ENCODE results near the gene CREB3L4. TPM values are rescaled to one million over a fixed set of nuclear protein-coding genes. Genes with fewer than 3 reads are reported as not detected.

Gene CREB3L4
- total RNA-seq, 1 experiment from 2014 or later, result 12.3 TPM

DNA sequence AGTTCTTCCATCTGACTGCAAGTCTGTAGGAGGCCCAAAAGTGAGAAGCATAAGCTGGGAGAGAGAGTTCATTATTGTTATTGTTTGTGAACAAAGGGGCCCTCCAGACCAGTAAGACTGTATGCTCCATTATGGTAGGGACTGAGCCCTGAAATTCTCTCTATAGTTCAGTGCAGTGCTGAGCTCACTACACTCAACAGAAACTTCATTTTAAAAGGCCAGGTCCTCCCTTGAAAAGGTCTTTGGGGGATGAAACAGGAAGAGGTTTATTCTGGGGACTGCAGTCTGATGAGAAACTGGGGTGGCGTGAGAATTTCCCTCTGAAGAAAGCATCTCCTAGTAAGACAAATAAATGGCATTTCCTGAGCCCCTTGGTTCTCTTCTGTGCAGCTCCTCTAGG, 39.5 kb upstream of the CREB3L4 start:
- in situ Hi-C loops (cut with HindIII; ENCODE audit: low pct_unique_long_range_greater_than_20kb, low sequenced_read_pairs), result no loop called here
- Histone ChIP-seq H3K36me3 (ENCODE audit: control insufficient read depth, insufficient read depth, low read length) (no peaks in the 10 kb centered on the region), H3K27ac (ENCODE audit: low read length) (no peak overlapping the region), H3K27me3 (ENCODE audit: control insufficient read depth, insufficient read depth, low read length) (no peaks in the 10 kb centered on the region), H3K4me3 (ENCODE audit: low read depth in 2 of 2, low read length in 2 of 2) (no peak overlapping the region), H3K4me1 (ENCODE audit: control insufficient read depth, insufficient read depth, low read length) (no peaks in the 10 kb centered on the region), H3K9me3 (ENCODE audit: control insufficient read depth, insufficient read depth, low read depth, low read length) (no peaks in the 10 kb centered on the region)
- no TSS peak for BruUV-seq (replicated peaks)
- TF ChIP-seq POLR2AphosphoS5 (IDR thresholded peaks at IDR 0.05; ENCODE audit: low read depth, low read length) (no peak), REST (IDR thresholded peaks at IDR 0.05; ENCODE audit: insufficient read depth in 1 of 2, low read depth in 2 of 2, low read length in 1 of 2) (no peak)
- ChIA-PET CTCF (no interaction called here), POLR2A (no interaction called here)
- DNase-seq (ENCODE audit: low read depth, low spot score) (no peak), ATAC-seq (no peak)
- intact Hi-C loops (cut with micrococcal nuclease; ENCODE audit: unreplicated experiment), result no loop called here

DNA sequence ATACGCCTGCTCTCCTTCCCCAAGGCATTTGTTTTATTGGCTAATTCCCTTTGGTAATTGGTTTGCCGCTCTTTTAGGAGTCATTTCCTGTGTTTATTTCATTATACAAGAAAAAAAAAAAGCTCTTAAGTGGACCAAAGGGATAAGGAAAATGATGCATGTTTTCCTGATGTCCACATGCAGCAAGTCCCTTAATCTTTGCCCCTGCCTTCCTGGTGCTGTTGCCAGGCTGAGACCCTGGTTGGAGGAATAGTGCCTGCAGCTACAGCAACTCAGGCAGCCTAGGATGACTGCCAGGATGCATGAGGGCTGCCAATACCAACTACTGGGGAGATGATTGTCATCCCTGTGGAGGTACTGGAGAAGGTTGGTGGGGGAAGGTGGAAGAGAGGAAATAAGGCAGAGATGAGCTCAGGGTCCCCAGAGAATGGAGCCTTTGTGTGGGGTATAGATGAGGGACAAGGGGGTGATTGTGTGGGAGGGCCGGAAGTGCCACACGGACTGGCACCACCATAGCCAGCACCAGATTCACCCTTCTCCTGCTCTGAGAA, 38.8 kb upstream of the CREB3L4 start:
- DNase-seq (ENCODE audit: low read depth, low spot score), result no peak
- no TSS peak for BruUV-seq (replicated peaks)
- Histone ChIP-seq H3K27me3 (ENCODE audit: control insufficient read depth, insufficient read depth, low read length) (no peaks in the 10 kb centered on the region), H3K4me3 (ENCODE audit: low read depth in 2 of 2, low read length in 2 of 2) (no peak overlapping the region), H3K27ac (ENCODE audit: low read length) (no peak overlapping the region), H3K4me1 (ENCODE audit: control insufficient read depth, insufficient read depth, low read length) (no peaks in the 10 kb centered on the region), H3K36me3 (ENCODE audit: control insufficient read depth, insufficient read depth, low read length) (no peaks in the 10 kb centered on the region), H3K9me3 (ENCODE audit: control insufficient read depth, insufficient read depth, low read depth, low read length) (no peaks in the 10 kb centered on the region)
- no peak for ATAC-seq
- intact Hi-C loops (cut with micrococcal nuclease; ENCODE audit: unreplicated experiment) (no loop called here), in situ Hi-C loops (cut with HindIII; ENCODE audit: low pct_unique_long_range_greater_than_20kb, low sequenced_read_pairs) (no loop called here)
- ChIA-PET CTCF (no interaction called here), POLR2A (interaction anchor here (1.0 kb wide), 1 partner anchor 31 kb away, joined by 6 read pairs; no protein-coding TSS in a partner anchor)
- TF ChIP-seq CTCF (IDR thresholded peaks at IDR 0.05) (no peak), REST (IDR thresholded peaks at IDR 0.05; ENCODE audit: insufficient read depth in 1 of 2, low read depth in 2 of 2, low read length in 1 of 2) (no peak), POLR2AphosphoS5 (IDR thresholded peaks at IDR 0.05; ENCODE audit: low read depth, low read length) (no peak), TCF7L2 (IDR thresholded peaks at IDR 0.05; ENCODE audit: low read depth, low read length) (no peak), SIN3A (IDR thresholded peaks at IDR 0.05; ENCODE audit: borderline replicate concordance, insufficient read depth, low read depth, low read length) (no peak)

Measured in Panc1 (cell line).